OCI-LY3 (cell line): ENCODE results near the gene OMG.

ENCODE experiments used
- H2AFZ ChIP-seq: fragments of 200-600, 300-600 bp; shearing (Covaris generic); 2 replicates; pipeline ENCODE4 v1.6.0; 2014; ENCODE audit warnings: antibody characterized with exemption, low read depth, low read length
- H3K27ac ChIP-seq: fragments of 200-600, 300-600 bp; sonication (generic); 2 replicates; pipeline ENCODE4 v1.5.1; 2014; ENCODE audit warnings: mild to moderate bottlenecking, low read length, moderate library complexity, mixed read lengths
- H3K27me3 ChIP-seq: fragments of 200-600, 300-600 bp; sonication (generic); 2 replicates; pipeline ENCODE4 v1.6.1; 2014; ENCODE audit warnings: low read depth, low read length, mixed read lengths
- H3K36me3 ChIP-seq: fragments of 200-600, 300-600 bp; sonication (generic); replicated peaks from 2 replicates; pipeline ENCODE3; 2014; ENCODE audit warnings: low read depth, low read length, mixed read lengths
- H3K4me1 ChIP-seq: fragments of 300-600, 200-600 bp; sonication (generic); 2 replicates; pipeline ENCODE4 v1.6.1; 2014; ENCODE audit warnings: low read length, mixed read lengths
- H3K4me2 ChIP-seq: fragments of 200-600, 300-600 bp; sonication (generic); 2 replicates; pipeline ENCODE4 v1.6.1; 2014; ENCODE audit warnings: low read length, mixed read lengths
- H3K4me3 ChIP-seq: fragments of 300-600, 200-600 bp; sonication (generic); 2 replicates; pipeline ENCODE4 v1.5.1; 2014; ENCODE audit warnings: antibody characterized with exemption, mild to moderate bottlenecking, low read length, moderate library complexity
- H3K79me2 ChIP-seq: fragments of 300-600, 200-600 bp; shearing (Covaris generic); 2 replicates; pipeline ENCODE4 v1.6.1; 2014; ENCODE audit warnings: mild to moderate bottlenecking, low read length, mixed read lengths
- H3K9ac ChIP-seq: fragments of 300-600, 200-600 bp; shearing (Covaris generic); 2 replicates; pipeline ENCODE4 v1.6.0; 2014; ENCODE audit warnings: mild to moderate bottlenecking, low read length, moderate library complexity
- H3K9me3 ChIP-seq: fragments of 200-600, 300-600 bp; shearing (Covaris generic); 2 replicates; pipeline ENCODE4 v1.6.1; 2014; ENCODE audit warnings: low read length, mixed read lengths; ENCODE audit not compliant: insufficient read depth
- H4K20me1 ChIP-seq: fragments of 200-600, 300-600 bp; sonication (generic); 2 replicates; pipeline ENCODE4 v1.6.1; 2016; ENCODE audit warnings: low read length, mixed read lengths; ENCODE audit not compliant: insufficient read depth
- CTCF ChIP-seq: fragments of 200-600, 300-600 bp; sonication (generic); IDR thresholded peaks from 2 replicates; pipeline ENCODE4 v1.5.1; 2014; ENCODE audit warnings: antibody characterized with exemption, low read length, low read depth
- EZH2phosphoT487 ChIP-seq: fragments of 200-600 bp; shearing (Covaris generic); IDR thresholded peaks from 2 replicates; pipeline ENCODE4 v1.6.1; 2018; ENCODE audit warnings: antibody characterized with exemption, mixed run types, low read depth

Gene OMG

GRCh38 chr17:31281061-31281460 is 16.0 kb downstream of the OMG start:
- Histone ChIP-seq H3K27ac (no peak overlapping the region), H2AFZ (no peak overlapping the region), H3K4me1 (no peaks in the 10 kb centered on the region), H3K9me3 (no peaks in the 10 kb centered on the region), H4K20me1 (no peaks in the 10 kb centered on the region), H3K79me2 (no peaks in the 10 kb centered on the region), H3K4me3 (no peak overlapping the region), H3K36me3 (peaks cover 14% of the 10 kb centered on the region), H3K4me2 (no peak overlapping the region), H3K9ac (no peak overlapping the region), H3K27me3 (no peaks in the 10 kb centered on the region)
- TF ChIP-seq EZH2phosphoT487, result no peak
- TF ChIP-seq CTCF, result no peak

- H3K27ac ChIP-seq, result no peak overlapping the region
- H3K4me1 ChIP-seq, result no peaks in the 10 kb centered on the region
- no peaks in the 10 kb centered on the region for H3K27me3 ChIP-seq
- no peak overlapping the region for H3K9ac ChIP-seq
- no peak overlapping the region for H2AFZ ChIP-seq
- H3K79me2 ChIP-seq, result no peaks in the 10 kb centered on the region
- TF ChIP-seq EZH2phosphoT487 (no peak), CTCF (no peak)
- no peak overlapping the region for H3K4me2 ChIP-seq
- H4K20me1 ChIP-seq, result no peaks in the 10 kb centered on the region
- no peaks in the 10 kb centered on the region for H3K9me3 ChIP-seq
- no peak overlapping the region for H3K4me3 ChIP-seq
- peaks cover 14% of the 10 kb centered on the region for H3K36me3 ChIP-seq
These were observed 17.6 kb downstream of the OMG start for GRCh38 chr17:31279401-31279800.

GRCh38 chr17:31275116-31275515 is 21.9 kb downstream of the OMG start:
- Histone ChIP-seq H3K9ac (no peak overlapping the region), H4K20me1 (no peaks in the 10 kb centered on the region), H3K4me2 (no peak overlapping the region), H3K4me1 (no peaks in the 10 kb centered on the region), H3K36me3 (peaks cover 6% of the 10 kb centered on the region), H3K79me2 (no peaks in the 10 kb centered on the region), H3K4me3 (no peak overlapping the region), H2AFZ (no peak overlapping the region), H3K27me3 (no peaks in the 10 kb centered on the region), H3K27ac (no peak overlapping the region), H3K9me3 (no peaks in the 10 kb centered on the region)
- TF ChIP-seq EZH2phosphoT487 (no peak), CTCF (no peak)

GRCh38 chr17:31274252-31274651 is 22.8 kb downstream of the OMG start:
- Histone ChIP-seq H3K36me3 (peaks cover 6% of the 10 kb centered on the region), H3K4me1 (no peaks in the 10 kb centered on the region), H2AFZ (no peak overlapping the region), H3K27me3 (no peaks in the 10 kb centered on the region), H3K9me3 (no peaks in the 10 kb centered on the region), H3K4me2 (no peak overlapping the region), H4K20me1 (no peaks in the 10 kb centered on the region), H3K9ac (no peak overlapping the region), H3K4me3 (no peak overlapping the region), H3K79me2 (no peaks in the 10 kb centered on the region), H3K27ac (no peak overlapping the region)
- TF ChIP-seq EZH2phosphoT487, result no peak

- Histone ChIP-seq H3K27ac (no peak overlapping the region), H3K27me3 (no peaks in the 10 kb centered on the region), H3K4me1 (no peaks in the 10 kb centered on the region), H3K36me3 (peaks cover 8% of the 10 kb centered on the region), H3K79me2 (no peaks in the 10 kb centered on the region), H4K20me1 (no peaks in the 10 kb centered on the region), H3K4me3 (no peak overlapping the region), H2AFZ (no peak overlapping the region), H3K9ac (no peak overlapping the region), H3K9me3 (no peaks in the 10 kb centered on the region), H3K4me2 (no peak overlapping the region)
- TF ChIP-seq CTCF (no peak), EZH2phosphoT487 (no peak)
These were observed 23.5 kb downstream of the OMG start for GRCh38 chr17:31273516-31273915.
